SK-N-SH (cell line): Measurements from ENCODE around the gene FBXO39. TPM values are rescaled to one million over a fixed set of nuclear protein-coding genes. Genes with fewer than 3 reads are reported as not detected.
A peak's percentile ranks its signal among the peaks of the same experiment; 100 is the strongest.

ENCODE experiments used
- CTCF ChIA-PET: fragments of 300-600, 350-600 bp; formaldehyde crosslinking; extraction: SDS; loops from one replicate; lab custom pipeline; 2021; lab: Yijun Ruan, JAX
- POLR2A ChIA-PET: fragments of 350-600 bp; sonication (Branson Sonifier 250); formaldehyde crosslinking; extraction: SDS; loops from one replicate; lab custom pipeline; 2020; ENCODE audit warnings: antibody characterized with exemption, inconsistent platforms; lab: Yijun Ruan, JAX
- DNase-seq: peaks from one replicate; pipeline ENCODE4 v3.0.0; 2012
- H2AFZ ChIP-seq: fragments of 200-600 bp; sonication (generic); 2 replicates; pipeline ENCODE4 v1.8.1; 2016; ENCODE audit warnings: antibody characterized with exemption, mild to moderate bottlenecking, low read depth
- H3F3A ChIP-seq: fragments of 200-600 bp; sonication (generic); replicated peaks from 2 replicates; pipeline ENCODE3; 2016; ENCODE audit warnings: antibody characterized with exemption, mild to moderate bottlenecking; ENCODE audit not compliant: insufficient read depth
- H3K27ac ChIP-seq, 2 experiments: fragments of 200-500 bp in 1 of 2; fragments of 200-600 bp in 1 of 2; sonication (Bioruptor generic) in 1 of 2; sonication (generic), shearing (Covaris generic) in 1 of 2; 2 replicates each; pipeline versions ENCODE4 v1.5.1 to v1.6.1; 2014 to 2016; ENCODE audit warnings: low read depth in 2 of 2, inconsistent platforms in 1 of 2, low read length in 1 of 2, mild to moderate bottlenecking in 1 of 2, mixed read lengths in 1 of 2
- H3K27me3 ChIP-seq: fragments of 200-600 bp; sonication (generic), shearing (Covaris generic); 2 replicates; pipeline ENCODE4 v1.6.1; 2016; ENCODE audit warnings: mixed run types; ENCODE audit not compliant: insufficient read depth
- H3K36me3 ChIP-seq, 2 experiments: fragments of 200-500 bp in 1 of 2; fragments of 200-600 bp in 1 of 2; sonication (Bioruptor generic) in 1 of 2; sonication (generic) in 1 of 2; replicated peaks in 1 of 2; 2 replicates each; pipeline versions ENCODE3 to v1.5.1; 2014 to 2016; ENCODE audit warnings: low read length in 1 of 2, mild to moderate bottlenecking in 1 of 2; ENCODE audit not compliant: insufficient read depth in 2 of 2, control insufficient read depth in 1 of 2
- H3K4me1 ChIP-seq, 2 experiments: fragments of 200-500 bp in 1 of 2; fragments of 200-600 bp in 1 of 2; sonication (Bioruptor generic) in 1 of 2; sonication (generic), shearing (Covaris generic) in 1 of 2; 2 replicates each; pipeline versions ENCODE4 v1.5.1 to v1.6.1; 2014 to 2016; ENCODE audit warnings: low read depth in 1 of 2, low read length in 1 of 2, mixed run types in 1 of 2; ENCODE audit not compliant: insufficient read depth in 2 of 2, control insufficient read depth in 1 of 2
- H3K4me2 ChIP-seq: fragments of 200-600 bp; sonication (generic), shearing (Covaris generic); 2 replicates; pipeline ENCODE4 v1.6.1; 2017; ENCODE audit warnings: mixed run types
- H3K4me3 ChIP-seq, 2 experiments: fragments of 200-500 bp in 1 of 2; fragments of 200-600 bp in 1 of 2; sonication (Bioruptor generic) in 1 of 2; sonication (generic), shearing (Covaris generic) in 1 of 2; 2 replicates each; pipeline versions ENCODE4 v1.5.1 to v1.8.1; 2014 to 2016; ENCODE audit warnings: low read depth in 2 of 2, inconsistent platforms in 1 of 2, low read length in 1 of 2, mild to moderate bottlenecking in 1 of 2, mixed read lengths in 1 of 2, moderate library complexity in 1 of 2
- H3K79me2 ChIP-seq: fragments of 200-600 bp; sonication (generic); 2 replicates; pipeline ENCODE4 v1.8.1; 2017; ENCODE audit warnings: mild to moderate bottlenecking; ENCODE audit not compliant: insufficient read depth
- H3K9ac ChIP-seq: fragments of 200-600 bp; sonication (generic); 2 replicates; pipeline ENCODE4 v1.6.1; 2017; ENCODE audit warnings: mixed run types
- H3K9me2 ChIP-seq: fragments of 200-600 bp; sonication (generic); 2 replicates; pipeline ENCODE4 v1.6.1; 2017; ENCODE audit warnings: mixed run types
- H3K9me3 ChIP-seq: fragments of 200-600 bp; sonication (generic); 2 replicates; pipeline ENCODE4 v1.6.1; 2017; ENCODE audit warnings: mixed run types, mild to moderate bottlenecking, moderate library complexity
- H4K20me1 ChIP-seq: fragments of 200-600 bp; sonication (generic); 2 replicates; pipeline ENCODE4 v1.6.1; 2017; ENCODE audit warnings: mild to moderate bottlenecking, mixed run types; ENCODE audit not compliant: insufficient read depth
- EZH2phosphoT487 ChIP-seq: fragments of 200-600 bp; sonication (generic); IDR thresholded peaks from 2 replicates; pipeline ENCODE4 v1.6.1; 2017; ENCODE audit warnings: low read depth, mixed run types, mild to moderate bottlenecking, antibody characterized with exemption, moderate library complexity, borderline replicate concordance
- GABPA ChIP-seq: IDR thresholded peaks from 2 replicates; pipeline ENCODE4 v1.4.0; 2012; ENCODE audit warnings: low read depth, mild to moderate bottlenecking
- GATA2 ChIP-seq: sonication (generic); formaldehyde crosslinking; IDR thresholded peaks from 2 replicates; pipeline ENCODE4 v1.5.0; 2020; ENCODE audit warnings: mild to moderate bottlenecking, missing genetic modification reagents
- JUND ChIP-seq: IDR thresholded peaks from 2 replicates; pipeline ENCODE4 v1.4.0; 2012
- MXI1 ChIP-seq: IDR thresholded peaks from 2 replicates; pipeline ENCODE4 v1.6.1; 2012; ENCODE audit warnings: mild to moderate bottlenecking, low read depth, low read length, improper control_type of control experiment
- NFIC ChIP-seq: IDR thresholded peaks from 2 replicates; pipeline ENCODE4 v1.4.0; 2012; ENCODE audit warnings: borderline replicate concordance
- NRF1 ChIP-seq: IDR thresholded peaks from 2 replicates; pipeline ENCODE4 v1.6.1; 2012; ENCODE audit warnings: low read depth, mild to moderate bottlenecking, low read length
- POLR2AphosphoS5 ChIP-seq: IDR thresholded peaks from 2 replicates; pipeline ENCODE4 v1.6.1; 2012; ENCODE audit warnings: low read depth, low read length
- TCF12 ChIP-seq: IDR thresholded peaks from 2 replicates; pipeline ENCODE4 v1.4.0; 2012
- YY1 ChIP-seq: IDR thresholded peaks from 2 replicates; pipeline ENCODE4 v1.4.0; 2012; ENCODE audit warnings: low read depth, mild to moderate bottlenecking
- WGBS: methylation state at CpG from one replicate; pipeline ENCODE4 v1.1.6; 2017; ENCODE audit warnings: low lambda C conversion rate; 5-methylcytosine and 5-hydroxymethylcytosine counted together
- polyA plus RNA-seq, 3 experiments: library from polyadenylated mRNA; depleted of rRNA; stranded (reverse); fragments of >200 nt; gene quantifications; 2 replicates each; pipeline ENCODE4 v1.2.3, GENCODE V29; 2012
- TF ChIP-seq, protein P1 (sequence below): IDR thresholded peaks from 2 replicates; pipeline ENCODE4 v1.4.0; 2012; ENCODE audit warnings: low read depth, borderline replicate concordance
- TF ChIP-seq, protein P2 (sequence below): IDR thresholded peaks from 2 replicates; pipeline ENCODE4; 2012
- TF ChIP-seq, protein P3 (sequence below): IDR thresholded peaks from 2 replicates; pipeline ENCODE4 v1.4.0; 2012; ENCODE audit warnings: low read depth, borderline replicate concordance

The FBXO39 gene
- polyA plus RNA-seq, 1 of the 3 experiments (the other 2 are of a cell fraction) = not detected

DNA sequence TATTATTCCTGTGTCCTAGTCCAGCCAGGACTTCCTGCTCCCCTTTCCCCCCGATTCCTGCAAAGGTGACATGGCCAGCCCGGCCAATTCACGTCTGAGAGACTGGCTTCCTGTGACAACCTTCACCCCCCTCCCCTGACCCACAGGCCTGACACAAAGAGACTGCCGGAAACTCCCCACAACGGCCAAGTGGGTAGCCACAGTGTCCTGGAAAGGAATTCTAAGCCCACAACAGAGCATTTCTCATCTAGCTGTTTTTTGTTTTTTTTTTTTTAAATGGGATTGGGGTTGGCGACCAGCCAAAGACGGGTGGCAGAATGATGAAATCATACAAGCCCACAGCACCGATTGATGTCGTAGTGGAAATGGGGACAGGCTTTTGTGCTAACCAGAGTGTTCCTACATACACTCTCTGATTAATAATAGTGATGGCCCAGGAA lies 23.0 kb upstream of the FBXO39 start:
- CTCF ChIA-PET = no interaction called here
- no peaks in the 10 kb centered on the region for H4K20me1 ChIP-seq
- no peak for DNase-seq
- no peaks in the 10 kb centered on the region for H3K9me2 ChIP-seq
- WGBS = 42% methylated on average over 9 of the region's 9 CpGs
- H3K27ac ChIP-seq = peak overlapping the region in 1 of 2 experiments; percentile 92; a peak in 2 of 4 replicates
- peak overlapping the region; percentile 47 for H3K4me2 ChIP-seq
- no peaks in the 10 kb centered on the region for H3K36me3 ChIP-seq
- no peak overlapping the region for H3K4me3 ChIP-seq
- TF ChIP-seq, protein P1, sequence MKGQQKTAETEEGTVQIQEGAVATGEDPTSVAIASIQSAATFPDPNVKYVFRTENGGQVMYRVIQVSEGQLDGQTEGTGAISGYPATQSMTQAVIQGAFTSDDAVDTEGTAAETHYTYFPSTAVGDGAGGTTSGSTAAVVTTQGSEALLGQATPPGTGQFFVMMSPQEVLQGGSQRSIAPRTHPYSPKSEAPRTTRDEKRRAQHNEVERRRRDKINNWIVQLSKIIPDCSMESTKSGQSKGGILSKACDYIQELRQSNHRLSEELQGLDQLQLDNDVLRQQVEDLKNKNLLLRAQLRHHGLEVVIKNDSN = no peak
- TF ChIP-seq NFIC = peak; percentile 78
- TF ChIP-seq TCF12 = peak; percentile 22; the same call in 1 of the 2 replicates
- peaks cover 4 to 13% of the 10 kb centered on the region in 2 experiments; a peak in 3 of 4 replicates for H3K4me1 ChIP-seq
- no peaks in the 10 kb centered on the region for H3K9me3 ChIP-seq
- H2AFZ ChIP-seq = peak overlapping the region; percentile 88
- POLR2A ChIA-PET = no interaction called here
- no peaks in the 10 kb centered on the region for H3K27me3 ChIP-seq
- H3K79me2 ChIP-seq = no peaks in the 10 kb centered on the region
- H3F3A ChIP-seq = peaks cover 12% of the 10 kb centered on the region
- peak overlapping the region; percentile 62 for H3K9ac ChIP-seq

DNA sequence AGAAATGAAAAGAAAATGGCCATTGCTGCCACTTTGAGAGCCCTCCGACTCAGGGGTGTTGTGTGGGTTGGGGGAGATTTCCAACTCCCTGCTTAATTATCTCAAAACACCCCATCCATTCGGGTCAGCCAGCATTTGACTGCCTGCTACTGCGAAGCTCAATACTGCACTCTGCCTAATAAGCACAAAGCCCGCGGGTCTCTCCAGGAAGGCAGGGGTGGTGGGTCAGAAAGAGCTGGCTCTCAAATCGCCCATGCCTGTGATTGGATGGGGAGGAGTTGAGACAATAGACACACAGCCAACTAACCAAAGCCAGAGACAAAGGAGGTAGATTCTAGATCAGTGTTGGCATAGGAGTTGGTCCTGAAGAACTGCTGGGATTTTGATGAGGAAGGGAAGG lies 22.5 kb upstream of the FBXO39 start:
- H3K9me2 ChIP-seq = no peaks in the 10 kb centered on the region
- ChIA-PET POLR2A (no interaction called here), CTCF (no interaction called here)
- H3F3A ChIP-seq = peaks cover 12% of the 10 kb centered on the region
- H2AFZ ChIP-seq = 0 out of 2 replicates have a peak overlapping the region, but pooled peaks have one; percentile 60
- TF ChIP-seq TCF12 = no peak
- TF ChIP-seq GABPA = no peak
- no peak for TF ChIP-seq EZH2phosphoT487
- TF ChIP-seq YY1 = no peak
- TF ChIP-seq MXI1 = no peak
- TF ChIP-seq, protein P1 = no peak
- no peak for TF ChIP-seq NRF1
- no peak for TF ChIP-seq JUND
- TF ChIP-seq, protein P2, sequence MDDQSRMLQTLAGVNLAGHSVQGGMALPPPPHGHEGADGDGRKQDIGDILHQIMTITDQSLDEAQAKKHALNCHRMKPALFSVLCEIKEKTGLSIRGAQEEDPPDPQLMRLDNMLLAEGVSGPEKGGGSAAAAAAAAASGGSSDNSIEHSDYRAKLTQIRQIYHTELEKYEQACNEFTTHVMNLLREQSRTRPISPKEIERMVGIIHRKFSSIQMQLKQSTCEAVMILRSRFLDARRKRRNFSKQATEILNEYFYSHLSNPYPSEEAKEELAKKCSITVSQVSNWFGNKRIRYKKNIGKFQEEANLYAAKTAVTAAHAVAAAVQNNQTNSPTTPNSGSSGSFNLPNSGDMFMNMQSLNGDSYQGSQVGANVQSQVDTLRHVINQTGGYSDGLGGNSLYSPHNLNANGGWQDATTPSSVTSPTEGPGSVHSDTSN = no peak
- TF ChIP-seq, protein P3, sequence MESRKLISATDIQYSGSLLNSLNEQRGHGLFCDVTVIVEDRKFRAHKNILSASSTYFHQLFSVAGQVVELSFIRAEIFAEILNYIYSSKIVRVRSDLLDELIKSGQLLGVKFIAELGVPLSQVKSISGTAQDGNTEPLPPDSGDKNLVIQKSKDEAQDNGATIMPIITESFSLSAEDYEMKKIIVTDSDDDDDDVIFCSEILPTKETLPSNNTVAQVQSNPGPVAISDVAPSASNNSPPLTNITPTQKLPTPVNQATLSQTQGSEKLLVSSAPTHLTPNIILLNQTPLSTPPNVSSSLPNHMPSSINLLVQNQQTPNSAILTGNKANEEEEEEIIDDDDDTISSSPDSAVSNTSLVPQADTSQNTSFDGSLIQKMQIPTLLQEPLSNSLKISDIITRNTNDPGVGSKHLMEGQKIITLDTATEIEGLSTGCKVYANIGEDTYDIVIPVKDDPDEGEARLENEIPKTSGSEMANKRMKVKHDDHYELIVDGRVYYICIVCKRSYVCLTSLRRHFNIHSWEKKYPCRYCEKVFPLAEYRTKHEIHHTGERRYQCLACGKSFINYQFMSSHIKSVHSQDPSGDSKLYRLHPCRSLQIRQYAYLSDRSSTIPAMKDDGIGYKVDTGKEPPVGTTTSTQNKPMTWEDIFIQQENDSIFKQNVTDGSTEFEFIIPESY = no peak
- no peak for TF ChIP-seq GATA2 (CRISPR knock-in tag)
- no peak for TF ChIP-seq POLR2AphosphoS5
- H3K4me2 ChIP-seq = no peak overlapping the region
- peak overlapping the region in 1 of 2 experiments; percentile 92; a peak in 2 of 4 replicates for H3K27ac ChIP-seq
- H3K4me1 ChIP-seq = peaks cover 4 to 13% of the 10 kb centered on the region in 2 experiments; a peak in 3 of 4 replicates
- 72% methylated on average over 6 of the region's 6 CpGs for WGBS
- H3K79me2 ChIP-seq = no peaks in the 10 kb centered on the region
- no peaks in the 10 kb centered on the region for H3K9me3 ChIP-seq
- no peaks in the 10 kb centered on the region for H3K27me3 ChIP-seq
- H3K9ac ChIP-seq = peak overlapping the region; percentile 62; the same call in 1 of the 2 replicates
- DNase-seq = no peak
- no peaks in the 10 kb centered on the region for H3K36me3 ChIP-seq
- H4K20me1 ChIP-seq = no peaks in the 10 kb centered on the region
- no peak overlapping the region for H3K4me3 ChIP-seq
